SK-N-SH (cell line): ENCODE results near the gene GPR107. TPM values are rescaled to one million over a fixed set of nuclear protein-coding genes. Genes with fewer than 3 reads are reported as not detected.

Source experiments
- CTCF ChIA-PET: fragments of 300-600, 350-600 bp; formaldehyde crosslinking; extraction: SDS; loops from one replicate; lab custom pipeline; 2021; lab: Yijun Ruan, JAX
- POLR2A ChIA-PET: fragments of 350-600 bp; sonication (Branson Sonifier 250); formaldehyde crosslinking; extraction: SDS; loops from one replicate; lab custom pipeline; 2020; ENCODE audit warnings: antibody characterized with exemption, inconsistent platforms; lab: Yijun Ruan, JAX
- DNase-seq: peaks from one replicate; pipeline ENCODE4 v3.0.0; 2012
- H2AFZ ChIP-seq: fragments of 200-600 bp; sonication (generic); 2 replicates; pipeline ENCODE4 v1.8.1; 2016; ENCODE audit warnings: antibody characterized with exemption, mild to moderate bottlenecking, low read depth
- H3F3A ChIP-seq: fragments of 200-600 bp; sonication (generic); replicated peaks from 2 replicates; pipeline ENCODE3; 2016; ENCODE audit warnings: antibody characterized with exemption, mild to moderate bottlenecking; ENCODE audit not compliant: insufficient read depth
- H3K27ac ChIP-seq, 2 experiments: fragments of 200-500 bp in 1 of 2; fragments of 200-600 bp in 1 of 2; sonication (Bioruptor generic) in 1 of 2; sonication (generic), shearing (Covaris generic) in 1 of 2; 2 replicates each; pipeline versions ENCODE4 v1.5.1 to v1.6.1; 2014 to 2016; ENCODE audit warnings: low read depth in 2 of 2, inconsistent platforms in 1 of 2, low read length in 1 of 2, mild to moderate bottlenecking in 1 of 2, mixed read lengths in 1 of 2
- H3K27me3 ChIP-seq: fragments of 200-600 bp; sonication (generic), shearing (Covaris generic); 2 replicates; pipeline ENCODE4 v1.6.1; 2016; ENCODE audit warnings: mixed run types; ENCODE audit not compliant: insufficient read depth
- H3K36me3 ChIP-seq, 2 experiments: fragments of 200-500 bp in 1 of 2; fragments of 200-600 bp in 1 of 2; sonication (Bioruptor generic) in 1 of 2; sonication (generic) in 1 of 2; replicated peaks in 1 of 2; 2 replicates each; pipeline versions ENCODE3 to v1.5.1; 2014 to 2016; ENCODE audit warnings: low read length in 1 of 2, mild to moderate bottlenecking in 1 of 2; ENCODE audit not compliant: insufficient read depth in 2 of 2, control insufficient read depth in 1 of 2
- H3K4me1 ChIP-seq, 2 experiments: fragments of 200-500 bp in 1 of 2; fragments of 200-600 bp in 1 of 2; sonication (Bioruptor generic) in 1 of 2; sonication (generic), shearing (Covaris generic) in 1 of 2; 2 replicates each; pipeline versions ENCODE4 v1.5.1 to v1.6.1; 2014 to 2016; ENCODE audit warnings: low read depth in 1 of 2, low read length in 1 of 2, mixed run types in 1 of 2; ENCODE audit not compliant: insufficient read depth in 2 of 2, control insufficient read depth in 1 of 2
- H3K4me2 ChIP-seq: fragments of 200-600 bp; sonication (generic), shearing (Covaris generic); 2 replicates; pipeline ENCODE4 v1.6.1; 2017; ENCODE audit warnings: mixed run types
- H3K4me3 ChIP-seq, 2 experiments: fragments of 200-500 bp in 1 of 2; fragments of 200-600 bp in 1 of 2; sonication (Bioruptor generic) in 1 of 2; sonication (generic), shearing (Covaris generic) in 1 of 2; 2 replicates each; pipeline versions ENCODE4 v1.5.1 to v1.8.1; 2014 to 2016; ENCODE audit warnings: low read depth in 2 of 2, inconsistent platforms in 1 of 2, low read length in 1 of 2, mild to moderate bottlenecking in 1 of 2, mixed read lengths in 1 of 2, moderate library complexity in 1 of 2
- H3K79me2 ChIP-seq: fragments of 200-600 bp; sonication (generic); 2 replicates; pipeline ENCODE4 v1.8.1; 2017; ENCODE audit warnings: mild to moderate bottlenecking; ENCODE audit not compliant: insufficient read depth
- H3K9ac ChIP-seq: fragments of 200-600 bp; sonication (generic); 2 replicates; pipeline ENCODE4 v1.6.1; 2017; ENCODE audit warnings: mixed run types
- H3K9me2 ChIP-seq: fragments of 200-600 bp; sonication (generic); 2 replicates; pipeline ENCODE4 v1.6.1; 2017; ENCODE audit warnings: mixed run types
- H3K9me3 ChIP-seq: fragments of 200-600 bp; sonication (generic); 2 replicates; pipeline ENCODE4 v1.6.1; 2017; ENCODE audit warnings: mixed run types, mild to moderate bottlenecking, moderate library complexity
- H4K20me1 ChIP-seq: fragments of 200-600 bp; sonication (generic); 2 replicates; pipeline ENCODE4 v1.6.1; 2017; ENCODE audit warnings: mild to moderate bottlenecking, mixed run types; ENCODE audit not compliant: insufficient read depth
- ELF1 ChIP-seq: IDR thresholded peaks from 2 replicates; pipeline ENCODE4 v1.4.0; 2012
- EP300 ChIP-seq, 2 experiments: IDR thresholded peaks; 2 replicates each; pipeline versions ENCODE4 v1.4.0 to v1.6.1; 2012; ENCODE audit warnings: borderline replicate concordance in 1 of 2, low read depth in 1 of 2, low read length in 1 of 2
- FOSL2 ChIP-seq: IDR thresholded peaks from 2 replicates; pipeline ENCODE4 v1.4.0; 2012; ENCODE audit warnings: low read depth, mild to moderate bottlenecking, moderate library complexity, borderline replicate concordance
- FOXJ3 ChIP-seq: sonication (generic); formaldehyde crosslinking; IDR thresholded peaks from 2 replicates; pipeline ENCODE4 v1.5.1; 2020; ENCODE audit warnings: mild to moderate bottlenecking, missing genetic modification reagents
- FOXM1 ChIP-seq: IDR thresholded peaks from 2 replicates; pipeline ENCODE4 v1.4.0; 2012; ENCODE audit warnings: low read depth, mild to moderate bottlenecking
- GATA2 ChIP-seq: sonication (generic); formaldehyde crosslinking; IDR thresholded peaks from 2 replicates; pipeline ENCODE4 v1.5.0; 2020; ENCODE audit warnings: mild to moderate bottlenecking, missing genetic modification reagents
- NFIC ChIP-seq: IDR thresholded peaks from 2 replicates; pipeline ENCODE4 v1.4.0; 2012; ENCODE audit warnings: borderline replicate concordance
- RCOR1 ChIP-seq: fragments of 150-350 bp; IDR thresholded peaks from 2 replicates; pipeline ENCODE4 v1.6.1; 2017; ENCODE audit warnings: antibody characterized with exemption, low read length
- SMC3 ChIP-seq: IDR thresholded peaks from 2 replicates; pipeline ENCODE4 v1.6.1; 2012; ENCODE audit warnings: low read depth, low read length, improper control_type of control experiment
- TCF12 ChIP-seq: IDR thresholded peaks from 2 replicates; pipeline ENCODE4 v1.4.0; 2012
- TEAD4 ChIP-seq: IDR thresholded peaks from 2 replicates; pipeline ENCODE4 v1.4.0; 2012; ENCODE audit warnings: mild to moderate bottlenecking, borderline replicate concordance; ENCODE audit not compliant: insufficient read depth
- WGBS: methylation state at CpG from one replicate; pipeline ENCODE4 v1.1.6; 2017; ENCODE audit warnings: low lambda C conversion rate; 5-methylcytosine and 5-hydroxymethylcytosine counted together
- polyA plus RNA-seq, 3 experiments: library from polyadenylated mRNA; depleted of rRNA; stranded (reverse); fragments of >200 nt; gene quantifications; 2 replicates each; pipeline ENCODE4 v1.2.3, GENCODE V29; 2012
- TF ChIP-seq, protein P1 (sequence below): IDR thresholded peaks from 2 replicates; pipeline ENCODE4 v1.4.0; 2012; ENCODE audit warnings: low read depth
- TF ChIP-seq, protein P2 (sequence below): IDR thresholded peaks from 2 replicates; pipeline ENCODE4 v1.4.0; 2012; ENCODE audit warnings: low read depth, borderline replicate concordance
- TF ChIP-seq, protein P3 (sequence below): fragments of 200-600 bp; sonication (generic); IDR thresholded peaks from 2 replicates; pipeline ENCODE4 v1.6.1; 2017; ENCODE audit warnings: antibody characterized with exemption, mild to moderate bottlenecking, moderate library complexity
- TF ChIP-seq, protein P4 (sequence below): IDR thresholded peaks from 2 replicates; pipeline ENCODE4 v1.6.1; 2012; ENCODE audit warnings: mild to moderate bottlenecking, low read depth, low read length, moderate library complexity
- TF ChIP-seq, protein P5 (sequence below): IDR thresholded peaks from 2 replicates; pipeline ENCODE4; 2012

Gene GPR107
- polyA plus RNA-seq, 1 of the 3 experiments (the other 2 are of a cell fraction) = 23.0 TPM

GRCh38 chr9:130029223-130029973, 24.3 kb upstream of the GPR107 start:
- Histone ChIP-seq H3K9me3 (no peaks in the 10 kb centered on the region), H3K9me2 (no peaks in the 10 kb centered on the region), H3K4me2 (no peak overlapping the region), H3K27ac (no peak overlapping the region), H4K20me1 (peaks cover 40% of the 10 kb centered on the region), H2AFZ (no peak overlapping the region), H3K36me3 (no peaks in the 10 kb centered on the region), H3K4me3 (no peak overlapping the region), H3K27me3 (no peaks in the 10 kb centered on the region), H3K4me1 (peaks cover 0 to 20% of the 10 kb centered on the region in 2 experiments; a peak in 2 of 4 replicates), H3F3A (peaks cover 6% of the 10 kb centered on the region)
- CTCF ChIA-PET = interaction anchor here (0.7 to 2.1 kb wide), 3 partner anchors 10 to 61 kb away, joined by 3 to 8 read pairs (median 3); no protein-coding TSS in a partner anchor
- DNase-seq = no peak
- POLR2A ChIA-PET = no interaction called here
- TF ChIP-seq, protein P1, sequence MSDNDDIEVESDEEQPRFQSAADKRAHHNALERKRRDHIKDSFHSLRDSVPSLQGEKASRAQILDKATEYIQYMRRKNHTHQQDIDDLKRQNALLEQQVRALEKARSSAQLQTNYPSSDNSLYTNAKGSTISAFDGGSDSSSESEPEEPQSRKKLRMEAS = no peak
- TF ChIP-seq RCOR1 (no peak), TEAD4 (no peak)
- TF ChIP-seq, all 33 proteins: peak for 0
- WGBS = 98% methylated on average over 10 of the region's 10 CpGs
- Histone ChIP-seq H3K9ac (no peak overlapping the region), H3K79me2 (peaks cover 95% of the 10 kb centered on the region)

DNA sequence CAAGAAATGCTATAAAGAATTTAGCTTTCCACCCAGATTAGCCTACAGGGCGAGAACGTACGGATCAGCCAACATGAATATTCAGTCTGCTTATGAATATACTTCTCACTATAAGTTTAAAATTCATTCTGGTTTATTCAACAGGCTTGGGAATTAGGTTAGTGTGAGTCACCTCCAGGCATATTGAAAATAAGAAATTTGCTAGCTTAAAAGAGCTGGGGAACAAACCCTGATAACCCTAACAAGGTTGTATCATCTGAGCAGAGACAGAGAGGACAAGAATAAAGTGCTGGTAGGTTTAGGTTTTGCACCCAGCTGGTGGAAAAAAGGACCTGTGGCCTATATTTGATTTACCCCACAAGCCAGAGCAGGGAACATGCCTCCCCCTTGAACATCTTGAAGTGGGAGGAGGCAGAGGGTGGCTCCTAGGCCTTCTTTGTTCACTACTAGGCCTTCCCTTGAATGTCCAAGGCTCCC, 23.0 kb upstream of the GPR107 start:
- ChIA-PET POLR2A (no interaction called here), CTCF (interaction anchor here (1.0 kb wide), 1 partner anchor 9 kb away, joined by 3 read pairs; no protein-coding TSS in a partner anchor)
- Histone ChIP-seq H3K27ac (peak overlapping the region in 1 of 2 experiments; percentile 19; a peak in 1 of 4 replicates), H3K9me2 (no peaks in the 10 kb centered on the region), H2AFZ (no peak overlapping the region), H3K79me2 (peaks cover 93% of the 10 kb centered on the region), H3K27me3 (no peaks in the 10 kb centered on the region), H3K4me3 (no peak overlapping the region), H3F3A (peaks cover 16% of the 10 kb centered on the region), H4K20me1 (peaks cover 41% of the 10 kb centered on the region), H3K36me3 (no peaks in the 10 kb centered on the region), H3K4me2 (no peak overlapping the region), H3K4me1 (peaks cover 0 to 22% of the 10 kb centered on the region in 2 experiments; a peak in 2 of 4 replicates), H3K9me3 (no peaks in the 10 kb centered on the region), H3K9ac (no peak overlapping the region)
- no peak for DNase-seq
- WGBS = 86% methylated on average over 3 of the region's 3 CpGs
- TF ChIP-seq GATA2 (CRISPR knock-in tag) (no peak), EP300 (IDR thresholded peaks at IDR 0.05; ENCODE audit: borderline replicate concordance in 1 of 2, low read depth in 1 of 2, low read length in 1 of 2) (no peak), FOSL2 (no peak), TCF12 (no peak), ELF1 (no peak), NFIC (no peak), SMC3 (no peak), FOXJ3 (CRISPR knock-in tag) (no peak), FOXM1 (no peak)
- TF ChIP-seq, protein P2, sequence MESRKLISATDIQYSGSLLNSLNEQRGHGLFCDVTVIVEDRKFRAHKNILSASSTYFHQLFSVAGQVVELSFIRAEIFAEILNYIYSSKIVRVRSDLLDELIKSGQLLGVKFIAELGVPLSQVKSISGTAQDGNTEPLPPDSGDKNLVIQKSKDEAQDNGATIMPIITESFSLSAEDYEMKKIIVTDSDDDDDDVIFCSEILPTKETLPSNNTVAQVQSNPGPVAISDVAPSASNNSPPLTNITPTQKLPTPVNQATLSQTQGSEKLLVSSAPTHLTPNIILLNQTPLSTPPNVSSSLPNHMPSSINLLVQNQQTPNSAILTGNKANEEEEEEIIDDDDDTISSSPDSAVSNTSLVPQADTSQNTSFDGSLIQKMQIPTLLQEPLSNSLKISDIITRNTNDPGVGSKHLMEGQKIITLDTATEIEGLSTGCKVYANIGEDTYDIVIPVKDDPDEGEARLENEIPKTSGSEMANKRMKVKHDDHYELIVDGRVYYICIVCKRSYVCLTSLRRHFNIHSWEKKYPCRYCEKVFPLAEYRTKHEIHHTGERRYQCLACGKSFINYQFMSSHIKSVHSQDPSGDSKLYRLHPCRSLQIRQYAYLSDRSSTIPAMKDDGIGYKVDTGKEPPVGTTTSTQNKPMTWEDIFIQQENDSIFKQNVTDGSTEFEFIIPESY = no peak
- TF ChIP-seq, protein P3, sequence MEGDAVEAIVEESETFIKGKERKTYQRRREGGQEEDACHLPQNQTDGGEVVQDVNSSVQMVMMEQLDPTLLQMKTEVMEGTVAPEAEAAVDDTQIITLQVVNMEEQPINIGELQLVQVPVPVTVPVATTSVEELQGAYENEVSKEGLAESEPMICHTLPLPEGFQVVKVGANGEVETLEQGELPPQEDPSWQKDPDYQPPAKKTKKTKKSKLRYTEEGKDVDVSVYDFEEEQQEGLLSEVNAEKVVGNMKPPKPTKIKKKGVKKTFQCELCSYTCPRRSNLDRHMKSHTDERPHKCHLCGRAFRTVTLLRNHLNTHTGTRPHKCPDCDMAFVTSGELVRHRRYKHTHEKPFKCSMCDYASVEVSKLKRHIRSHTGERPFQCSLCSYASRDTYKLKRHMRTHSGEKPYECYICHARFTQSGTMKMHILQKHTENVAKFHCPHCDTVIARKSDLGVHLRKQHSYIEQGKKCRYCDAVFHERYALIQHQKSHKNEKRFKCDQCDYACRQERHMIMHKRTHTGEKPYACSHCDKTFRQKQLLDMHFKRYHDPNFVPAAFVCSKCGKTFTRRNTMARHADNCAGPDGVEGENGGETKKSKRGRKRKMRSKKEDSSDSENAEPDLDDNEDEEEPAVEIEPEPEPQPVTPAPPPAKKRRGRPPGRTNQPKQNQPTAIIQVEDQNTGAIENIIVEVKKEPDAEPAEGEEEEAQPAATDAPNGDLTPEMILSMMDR = no peak
- TF ChIP-seq, protein P4, sequence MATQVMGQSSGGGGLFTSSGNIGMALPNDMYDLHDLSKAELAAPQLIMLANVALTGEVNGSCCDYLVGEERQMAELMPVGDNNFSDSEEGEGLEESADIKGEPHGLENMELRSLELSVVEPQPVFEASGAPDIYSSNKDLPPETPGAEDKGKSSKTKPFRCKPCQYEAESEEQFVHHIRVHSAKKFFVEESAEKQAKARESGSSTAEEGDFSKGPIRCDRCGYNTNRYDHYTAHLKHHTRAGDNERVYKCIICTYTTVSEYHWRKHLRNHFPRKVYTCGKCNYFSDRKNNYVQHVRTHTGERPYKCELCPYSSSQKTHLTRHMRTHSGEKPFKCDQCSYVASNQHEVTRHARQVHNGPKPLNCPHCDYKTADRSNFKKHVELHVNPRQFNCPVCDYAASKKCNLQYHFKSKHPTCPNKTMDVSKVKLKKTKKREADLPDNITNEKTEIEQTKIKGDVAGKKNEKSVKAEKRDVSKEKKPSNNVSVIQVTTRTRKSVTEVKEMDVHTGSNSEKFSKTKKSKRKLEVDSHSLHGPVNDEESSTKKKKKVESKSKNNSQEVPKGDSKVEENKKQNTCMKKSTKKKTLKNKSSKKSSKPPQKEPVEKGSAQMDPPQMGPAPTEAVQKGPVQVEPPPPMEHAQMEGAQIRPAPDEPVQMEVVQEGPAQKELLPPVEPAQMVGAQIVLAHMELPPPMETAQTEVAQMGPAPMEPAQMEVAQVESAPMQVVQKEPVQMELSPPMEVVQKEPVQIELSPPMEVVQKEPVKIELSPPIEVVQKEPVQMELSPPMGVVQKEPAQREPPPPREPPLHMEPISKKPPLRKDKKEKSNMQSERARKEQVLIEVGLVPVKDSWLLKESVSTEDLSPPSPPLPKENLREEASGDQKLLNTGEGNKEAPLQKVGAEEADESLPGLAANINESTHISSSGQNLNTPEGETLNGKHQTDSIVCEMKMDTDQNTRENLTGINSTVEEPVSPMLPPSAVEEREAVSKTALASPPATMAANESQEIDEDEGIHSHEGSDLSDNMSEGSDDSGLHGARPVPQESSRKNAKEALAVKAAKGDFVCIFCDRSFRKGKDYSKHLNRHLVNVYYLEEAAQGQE = no peak
- TF ChIP-seq, protein P5, sequence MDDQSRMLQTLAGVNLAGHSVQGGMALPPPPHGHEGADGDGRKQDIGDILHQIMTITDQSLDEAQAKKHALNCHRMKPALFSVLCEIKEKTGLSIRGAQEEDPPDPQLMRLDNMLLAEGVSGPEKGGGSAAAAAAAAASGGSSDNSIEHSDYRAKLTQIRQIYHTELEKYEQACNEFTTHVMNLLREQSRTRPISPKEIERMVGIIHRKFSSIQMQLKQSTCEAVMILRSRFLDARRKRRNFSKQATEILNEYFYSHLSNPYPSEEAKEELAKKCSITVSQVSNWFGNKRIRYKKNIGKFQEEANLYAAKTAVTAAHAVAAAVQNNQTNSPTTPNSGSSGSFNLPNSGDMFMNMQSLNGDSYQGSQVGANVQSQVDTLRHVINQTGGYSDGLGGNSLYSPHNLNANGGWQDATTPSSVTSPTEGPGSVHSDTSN = no peak
